Panc1 (cell line): Measurements from ENCODE around the gene SAP30BP. TPM values are rescaled to one million over a fixed set of nuclear protein-coding genes. Genes with fewer than 3 reads are reported as not detected.

Source experiments
- ATAC-seq: fragments of 200-7000 bp; cut with Tn5 transposase; 2 replicates; pipeline ENCODE4 v1.9.1; 2020; ENCODE audit warnings: mild to moderate bottlenecking, moderate library complexity
- BruUV-seq: library from RNA; stranded (reverse); fragments of 400-500 nt; replicated peaks from 2 replicates; lab custom pipeline; 2021; lab: Mats Ljungman, UMichigan
- CTCF ChIA-PET: fragments of 300-600 bp; sonication (Branson Sonifier 250); formaldehyde crosslinking; loops from one replicate; lab custom pipeline; 2022; ENCODE audit warnings: antibody characterized with exemption; lab: Charles Lee
- POLR2A ChIA-PET: fragments of 300-600 bp; sonication (Branson Sonifier 250); formaldehyde crosslinking; loops from one replicate; lab custom pipeline; 2022; ENCODE audit warnings: antibody characterized with exemption; lab: Charles Lee
- DNase-seq: peaks from one replicate; pipeline ENCODE4 v3.0.0-alpha.2; 2010; ENCODE audit warnings: low read depth, low spot score
- H3K27ac ChIP-seq: 2 replicates; pipeline ENCODE4 v1.5.1; 2011; ENCODE audit warnings: mild to moderate bottlenecking, low read length, inconsistent platforms
- H3K27me3 ChIP-seq: fragments of 200-500 bp; sonication (Bioruptor generic); 2 replicates; pipeline ENCODE4 v1.6.0; 2014; ENCODE audit warnings: low read length, inconsistent platforms; ENCODE audit not compliant: control insufficient read depth, insufficient read depth
- H3K36me3 ChIP-seq: fragments of 200-500 bp; sonication (Bioruptor generic); 2 replicates; pipeline ENCODE4 v1.5.1; 2014; ENCODE audit warnings: inconsistent platforms, mild to moderate bottlenecking, low read length, moderate library complexity; ENCODE audit not compliant: control insufficient read depth, insufficient read depth
- H3K4me1 ChIP-seq: 2 replicates; pipeline ENCODE4 v1.5.1; 2011; ENCODE audit warnings: inconsistent platforms, mild to moderate bottlenecking, low read length, moderate library complexity; ENCODE audit not compliant: control insufficient read depth, insufficient read depth
- H3K4me3 ChIP-seq, 2 experiments: 2 replicates each; pipeline ENCODE4 v1.5.1; 2011 to 2012; ENCODE audit warnings: low read depth in 2 of 2, low read length in 2 of 2, mild to moderate bottlenecking in 2 of 2, inconsistent platforms in 1 of 2, moderate library complexity in 1 of 2
- H3K9me3 ChIP-seq: fragments of 200-500 bp; sonication (Bioruptor generic); 2 replicates; pipeline ENCODE4 v1.5.1; 2014; ENCODE audit warnings: low read depth, mild to moderate bottlenecking, inconsistent platforms, low read length, moderate library complexity; ENCODE audit not compliant: control insufficient read depth, insufficient read depth
- CTCF ChIP-seq: fragments of 450-650 bp; IDR thresholded peaks from 2 replicates; pipeline ENCODE4 v1.5.1; 2017; ENCODE audit warnings: mild to moderate bottlenecking
- POLR2AphosphoS5 ChIP-seq: IDR thresholded peaks from 2 replicates; pipeline ENCODE4 v1.6.1; 2012; ENCODE audit warnings: mild to moderate bottlenecking, low read depth, low read length, moderate library complexity
- REST ChIP-seq, 2 experiments: IDR thresholded peaks; 2 replicates each; pipeline ENCODE4 v1.6.1; 2011 to 2012; ENCODE audit warnings: low read depth in 2 of 2, control low read depth in 1 of 2, low read length in 1 of 2, mild to moderate bottlenecking in 1 of 2, moderate library complexity in 1 of 2; ENCODE audit not compliant: insufficient read depth in 1 of 2
- SIN3A ChIP-seq: IDR thresholded peaks from 2 replicates; pipeline ENCODE4 v1.6.1; 2012; ENCODE audit warnings: low read depth, mild to moderate bottlenecking, low read length, moderate library complexity, borderline replicate concordance; ENCODE audit not compliant: insufficient read depth
- TCF7L2 ChIP-seq: IDR thresholded peaks from 2 replicates; pipeline ENCODE4 v1.6.1; 2011; ENCODE audit warnings: mild to moderate bottlenecking, low read depth, low read length, inconsistent platforms
- in situ Hi-C: cut with HindIII; loops from 2 replicates; pipeline ENCODE4 v1.10.0; 2016; ENCODE audit warnings: low sequenced_read_pairs, low pct_unique_long_range_greater_than_20kb
- intact Hi-C: fragments of 100-400 bp; cut with micrococcal nuclease; formaldehyde crosslinking; loops from one replicate; pipeline ENCODE4 v1.10.0; 2022; ENCODE audit not compliant: unreplicated experiment
- total RNA-seq: library from RNA; stranded (reverse); gene quantifications from one replicate; pipeline ENCODE4 v1.2.1, GENCODE V29; 2021; ENCODE audit not compliant: unreplicated experiment

SAP30BP gene
- total RNA-seq, 1 experiment from 2014 or later = 138 TPM

- no peak overlapping the region for H3K4me3 ChIP-seq
- no peaks in the 10 kb centered on the region for H3K36me3 ChIP-seq
- intact Hi-C loops = no loop called here
- ChIA-PET POLR2A (no interaction called here), CTCF (no interaction called here)
- ATAC-seq (no peak), DNase-seq (no peak)
- H3K4me1 ChIP-seq = peaks cover 39% of the 10 kb centered on the region
- no peak for TF ChIP-seq SIN3A
- no peak for TF ChIP-seq REST (IDR thresholded peaks at IDR 0.05; ENCODE audit: insufficient read depth in 1 of 2, low read depth in 2 of 2, low read length in 1 of 2)
- no peak for TF ChIP-seq POLR2AphosphoS5
- TF ChIP-seq CTCF = no peak
- no peak for TF ChIP-seq TCF7L2
- H3K9me3 ChIP-seq = no peaks in the 10 kb centered on the region
- in situ Hi-C loops = no loop called here
- peak overlapping the region; percentile 42; the same call in 1 of the 2 replicates for H3K27ac ChIP-seq
- H3K27me3 ChIP-seq = no peaks in the 10 kb centered on the region
- no TSS peak for BruUV-seq
These were observed 22.3 kb downstream of the SAP30BP start for GRCh38 chr17:75689441-75689873.

GRCh38 chr17:75691371-75691791 is 24.2 kb downstream of the SAP30BP start:
- Histone ChIP-seq H3K9me3 (no peaks in the 10 kb centered on the region), H3K36me3 (no peaks in the 10 kb centered on the region), H3K4me1 (peaks cover 54% of the 10 kb centered on the region), H3K27ac (peak overlapping the region; percentile 81), H3K27me3 (no peaks in the 10 kb centered on the region), H3K4me3 (no peak overlapping the region)
- ATAC-seq (no peak), DNase-seq (no peak)
- no peak for TF ChIP-seq TCF7L2
- no peak for TF ChIP-seq POLR2AphosphoS5
- no peak for TF ChIP-seq SIN3A
- TF ChIP-seq CTCF = no peak
- no peak for TF ChIP-seq REST (IDR thresholded peaks at IDR 0.05; ENCODE audit: insufficient read depth in 1 of 2, low read depth in 2 of 2, low read length in 1 of 2)
- BruUV-seq = no TSS peak
- intact Hi-C loops (no loop called here), in situ Hi-C loops (no loop called here)
- CTCF ChIA-PET = interaction anchor here (0.6 to 1.1 kb wide), 2 partner anchors 14 to 57 kb away, joined by 3 to 11 read pairs; no protein-coding TSS in a partner anchor
- POLR2A ChIA-PET = no interaction called here
